SK-N-SH (cell line): ENCODE data around the gene ME3. TPM values are rescaled to one million over a fixed set of nuclear protein-coding genes. Genes with fewer than 3 reads are reported as not detected.
"Not testable (repeated sequence)": the region's sequence is repeated elsewhere in the genome, so short reads cannot be mapped to it uniquely, and the experiment has no call there.

Experiments used
- CTCF ChIA-PET: fragments of 300-600, 350-600 bp; formaldehyde crosslinking; extraction: SDS; loops from one replicate; lab custom pipeline; 2021; lab: Yijun Ruan, JAX
- POLR2A ChIA-PET: fragments of 350-600 bp; sonication (Branson Sonifier 250); formaldehyde crosslinking; extraction: SDS; loops from one replicate; lab custom pipeline; 2020; ENCODE audit warnings: antibody characterized with exemption, inconsistent platforms; lab: Yijun Ruan, JAX
- DNase-seq: peaks from one replicate; pipeline ENCODE4 v3.0.0; 2012
- H2AFZ ChIP-seq: fragments of 200-600 bp; sonication (generic); 2 replicates; pipeline ENCODE4 v1.8.1; 2016; ENCODE audit warnings: antibody characterized with exemption, mild to moderate bottlenecking, low read depth
- H3F3A ChIP-seq: fragments of 200-600 bp; sonication (generic); replicated peaks from 2 replicates; pipeline ENCODE3; 2016; ENCODE audit warnings: antibody characterized with exemption, mild to moderate bottlenecking; ENCODE audit not compliant: insufficient read depth
- H3K27ac ChIP-seq, 2 experiments: fragments of 200-500 bp in 1 of 2; fragments of 200-600 bp in 1 of 2; sonication (Bioruptor generic) in 1 of 2; sonication (generic), shearing (Covaris generic) in 1 of 2; 2 replicates each; pipeline versions ENCODE4 v1.5.1 to v1.6.1; 2014 to 2016; ENCODE audit warnings: low read depth in 2 of 2, inconsistent platforms in 1 of 2, low read length in 1 of 2, mild to moderate bottlenecking in 1 of 2, mixed read lengths in 1 of 2
- H3K27me3 ChIP-seq: fragments of 200-600 bp; sonication (generic), shearing (Covaris generic); 2 replicates; pipeline ENCODE4 v1.6.1; 2016; ENCODE audit warnings: mixed run types; ENCODE audit not compliant: insufficient read depth
- H3K36me3 ChIP-seq, 2 experiments: fragments of 200-500 bp in 1 of 2; fragments of 200-600 bp in 1 of 2; sonication (Bioruptor generic) in 1 of 2; sonication (generic) in 1 of 2; replicated peaks in 1 of 2; 2 replicates each; pipeline versions ENCODE3 to v1.5.1; 2014 to 2016; ENCODE audit warnings: low read length in 1 of 2, mild to moderate bottlenecking in 1 of 2; ENCODE audit not compliant: insufficient read depth in 2 of 2, control insufficient read depth in 1 of 2
- H3K4me1 ChIP-seq, 2 experiments: fragments of 200-500 bp in 1 of 2; fragments of 200-600 bp in 1 of 2; sonication (Bioruptor generic) in 1 of 2; sonication (generic), shearing (Covaris generic) in 1 of 2; 2 replicates each; pipeline versions ENCODE4 v1.5.1 to v1.6.1; 2014 to 2016; ENCODE audit warnings: low read depth in 1 of 2, low read length in 1 of 2, mixed run types in 1 of 2; ENCODE audit not compliant: insufficient read depth in 2 of 2, control insufficient read depth in 1 of 2
- H3K4me2 ChIP-seq: fragments of 200-600 bp; sonication (generic), shearing (Covaris generic); 2 replicates; pipeline ENCODE4 v1.6.1; 2017; ENCODE audit warnings: mixed run types
- H3K4me3 ChIP-seq, 2 experiments: fragments of 200-500 bp in 1 of 2; fragments of 200-600 bp in 1 of 2; sonication (Bioruptor generic) in 1 of 2; sonication (generic), shearing (Covaris generic) in 1 of 2; 2 replicates each; pipeline versions ENCODE4 v1.5.1 to v1.8.1; 2014 to 2016; ENCODE audit warnings: low read depth in 2 of 2, inconsistent platforms in 1 of 2, low read length in 1 of 2, mild to moderate bottlenecking in 1 of 2, mixed read lengths in 1 of 2, moderate library complexity in 1 of 2
- H3K79me2 ChIP-seq: fragments of 200-600 bp; sonication (generic); 2 replicates; pipeline ENCODE4 v1.8.1; 2017; ENCODE audit warnings: mild to moderate bottlenecking; ENCODE audit not compliant: insufficient read depth
- H3K9ac ChIP-seq: fragments of 200-600 bp; sonication (generic); 2 replicates; pipeline ENCODE4 v1.6.1; 2017; ENCODE audit warnings: mixed run types
- H3K9me2 ChIP-seq: fragments of 200-600 bp; sonication (generic); 2 replicates; pipeline ENCODE4 v1.6.1; 2017; ENCODE audit warnings: mixed run types
- H3K9me3 ChIP-seq: fragments of 200-600 bp; sonication (generic); 2 replicates; pipeline ENCODE4 v1.6.1; 2017; ENCODE audit warnings: mixed run types, mild to moderate bottlenecking, moderate library complexity
- H4K20me1 ChIP-seq: fragments of 200-600 bp; sonication (generic); 2 replicates; pipeline ENCODE4 v1.6.1; 2017; ENCODE audit warnings: mild to moderate bottlenecking, mixed run types; ENCODE audit not compliant: insufficient read depth
- CTCF ChIP-seq: fragments of 200-600 bp; sonication (generic); IDR thresholded peaks from 2 replicates; pipeline ENCODE4 v1.6.1; 2017; ENCODE audit warnings: antibody characterized with exemption, mild to moderate bottlenecking, moderate library complexity
- FOSL2 ChIP-seq: IDR thresholded peaks from 2 replicates; pipeline ENCODE4 v1.4.0; 2012; ENCODE audit warnings: low read depth, mild to moderate bottlenecking, moderate library complexity, borderline replicate concordance
- MAX ChIP-seq: IDR thresholded peaks from 2 replicates; pipeline ENCODE4 v1.4.0; 2012; ENCODE audit warnings: low read depth
- MEF2A ChIP-seq: IDR thresholded peaks from 2 replicates; pipeline ENCODE4 v1.4.0; 2012; ENCODE audit warnings: low read depth, borderline replicate concordance
- RAD21 ChIP-seq: IDR thresholded peaks from 2 replicates; pipeline ENCODE4 v1.6.1; 2012; ENCODE audit warnings: mild to moderate bottlenecking, low read length
- SIN3A ChIP-seq: IDR thresholded peaks from 2 replicates; pipeline ENCODE4 v1.6.1; 2012; ENCODE audit warnings: low read depth, mild to moderate bottlenecking, low read length, moderate library complexity, borderline replicate concordance
- SMC3 ChIP-seq: IDR thresholded peaks from 2 replicates; pipeline ENCODE4 v1.6.1; 2012; ENCODE audit warnings: low read depth, low read length, improper control_type of control experiment
- ZBTB33 ChIP-seq: IDR thresholded peaks from 2 replicates; pipeline ENCODE4 v1.4.0; 2012; ENCODE audit warnings: low read depth, borderline replicate concordance
- WGBS: methylation state at CpG from one replicate; pipeline ENCODE4 v1.1.6; 2017; ENCODE audit warnings: low lambda C conversion rate; 5-methylcytosine and 5-hydroxymethylcytosine counted together
- polyA plus RNA-seq, 3 experiments: library from polyadenylated mRNA; depleted of rRNA; stranded (reverse); fragments of >200 nt; gene quantifications; 2 replicates each; pipeline ENCODE4 v1.2.3, GENCODE V29; 2012

ME3 gene
- polyA plus RNA-seq, 1 of the 3 experiments (the other 2 are of a cell fraction) = 22.0 TPM

DNA sequence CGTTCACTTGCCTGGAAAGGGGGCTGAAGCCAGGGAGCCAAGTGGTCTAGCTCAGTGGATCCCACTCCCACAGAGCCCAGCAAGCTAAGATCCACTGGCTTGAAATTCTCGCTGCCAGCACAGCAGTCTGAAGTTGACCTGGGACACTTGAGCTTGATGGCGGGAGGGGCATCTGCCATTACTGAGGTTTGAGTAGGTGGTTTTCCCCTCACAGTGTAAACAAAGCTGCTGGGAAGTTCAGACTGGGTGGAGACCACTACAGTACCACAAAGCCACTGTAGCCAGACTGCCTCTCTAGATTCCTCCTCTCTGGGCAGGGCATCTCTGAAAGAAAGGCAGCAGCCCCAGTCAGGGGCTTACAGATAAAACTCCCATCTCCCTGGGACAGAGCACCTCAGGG is 131.1 kb downstream of the ME3 start:
- H3K4me1 ChIP-seq, POLR2A ChIA-PET, CTCF ChIA-PET, H3K4me3 ChIP-seq, H3K79me2 ChIP-seq, H4K20me1 ChIP-seq, H3F3A ChIP-seq, H2AFZ ChIP-seq, H3K27ac ChIP-seq, H3K4me2 ChIP-seq, H3K27me3 ChIP-seq, H3K9me2 ChIP-seq, H3K36me3 ChIP-seq, H3K9me3 ChIP-seq, DNase-seq, H3K9ac ChIP-seq: not testable (repeated sequence)
- 100% methylated on average over 1 of the region's 3 CpGs for WGBS

DNA sequence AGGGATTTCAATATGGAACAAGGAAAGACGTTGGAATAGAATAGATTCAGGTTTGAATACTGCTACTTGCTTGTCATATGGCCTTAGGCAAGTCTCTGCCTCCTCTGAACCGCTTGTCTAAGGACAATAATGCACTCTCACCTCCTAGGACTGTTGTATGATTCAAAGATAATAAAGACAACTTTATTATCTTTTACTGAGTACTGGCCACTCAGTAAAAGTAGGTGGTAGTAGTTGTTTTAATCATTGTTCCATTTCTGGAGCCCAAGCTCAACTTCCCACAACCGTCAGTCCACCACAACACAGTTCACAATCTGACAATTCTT is 134.2 kb downstream of the ME3 start:
- H3K27ac ChIP-seq = no peak overlapping the region

GRCh38 chr11:86537541-86538222 is 134.7 kb downstream of the ME3 start:
- Histone ChIP-seq H3K27me3 (no peaks in the 10 kb centered on the region), H3K9me3 (peaks cover 6% of the 10 kb centered on the region; the same call in 1 of the 2 replicates), H3K27ac (no peak overlapping the region), H3K4me3 (no peak overlapping the region), H3K4me1 (no peaks in the 10 kb centered on the region), H3K9ac (no peak overlapping the region), H3K4me2 (no peak overlapping the region), H4K20me1 (no peaks in the 10 kb centered on the region), H3K9me2 (no peaks in the 10 kb centered on the region), H3K36me3 (no peaks in the 10 kb centered on the region), H3K79me2 (no peaks in the 10 kb centered on the region), H3F3A (peaks cover 6% of the 10 kb centered on the region), H2AFZ (no peak overlapping the region)
- DNase-seq = no peak
- ChIA-PET POLR2A (no interaction called here), CTCF (interaction anchor here (1.0 kb wide), 1 partner anchor 48 kb away, joined by 3 read pairs; no protein-coding TSS in a partner anchor)
- TF ChIP-seq RAD21 (peak; percentile 52), SMC3 (peak; percentile 31), CTCF (peak; percentile 31; the same call in 1 of the 2 replicates), SIN3A (no peak)

More for the DNA sequence above, 134.2 kb downstream of the ME3 start:
- no peak for DNase-seq
- Histone ChIP-seq H3K4me2 (no peak overlapping the region), H3K9me3 (peaks cover 6% of the 10 kb centered on the region; the same call in 1 of the 2 replicates), H3K79me2 (no peaks in the 10 kb centered on the region), H2AFZ (no peak overlapping the region), H3K27me3 (no peaks in the 10 kb centered on the region), H3K9ac (no peak overlapping the region), H4K20me1 (no peaks in the 10 kb centered on the region), H3K9me2 (no peaks in the 10 kb centered on the region), H3K36me3 (no peaks in the 10 kb centered on the region), H3K4me1 (no peaks in the 10 kb centered on the region), H3K4me3 (no peak overlapping the region), H3F3A (peaks cover 2% of the 10 kb centered on the region)
- 72% methylated on average over 3 of the region's 3 CpGs for WGBS
- ChIA-PET CTCF (interaction anchor here (1.0 kb wide), 1 partner anchor 48 kb away, joined by 3 read pairs; no protein-coding TSS in a partner anchor), POLR2A (no interaction called here)
- no peak for TF ChIP-seq FOSL2
- no peak for TF ChIP-seq ZBTB33
- TF ChIP-seq MEF2A = no peak
- TF ChIP-seq MAX = no peak
